Upper lobe of left lung (tissue), 6 donors: ENCODE data around the gene PARM1. TPM values are rescaled to one million over a fixed set of nuclear protein-coding genes. Genes with fewer than 3 reads are reported as not detected.

Experiments used
- ATAC-seq, 2 donors: fragments of 200-7000 bp; cut with Tn5 transposase; one replicate each; pipeline ENCODE4 v1.9.1; 2022; ENCODE audit warnings: mild to moderate bottlenecking in 2 of 2, moderate library complexity in 2 of 2; ENCODE audit not compliant: low FRiP score in 2 of 2
- DNase-seq, 2 donors: peaks; one replicate each; pipeline ENCODE4 v3.0.0-alpha.2; 2019 to 2020
- H3K27ac ChIP-seq, 4 donors: fragments of 200-600 bp; sonication (generic); one replicate each; pipeline ENCODE4 v1.5.1; 2016 to 2019
- H3K27me3 ChIP-seq, 4 donors: fragments of 200-600 bp; sonication (generic); one replicate each; pipeline ENCODE4 v1.5.1; 2017 to 2019
- H3K36me3 ChIP-seq, 4 donors: fragments of 200-600 bp; sonication (generic); one replicate each; pipeline ENCODE4 v1.5.1; 2016 to 2019
- H3K4me1 ChIP-seq, 4 donors: fragments of 200-600 bp; sonication (generic); one replicate each; pipeline ENCODE4 v1.5.1; 2018 to 2019
- H3K4me3 ChIP-seq, 4 donors: fragments of 200-600 bp; sonication (generic); one replicate each; pipeline ENCODE4 v1.5.1; 2017 to 2019; ENCODE audit warnings: mild to moderate bottlenecking in 2 of 4, moderate library complexity in 1 of 4
- H3K9me3 ChIP-seq, 4 donors: fragments of 200-600 bp; sonication (generic); one replicate each; pipeline ENCODE4 v1.5.1; 2018 to 2019
- EP300 ChIP-seq, 4 donors: sonication (generic); formaldehyde crosslinking; IDR thresholded peaks; one replicate each; pipeline ENCODE4 v1.5.1; 2017; ENCODE audit warnings: antibody characterized with exemption in 4 of 4, control low read depth in 2 of 4
- POLR2A ChIP-seq, 4 donors: fragments of 450-650 bp; IDR thresholded peaks; one replicate each; pipeline ENCODE4 v1.5.1; 2016 to 2017; ENCODE audit warnings: antibody characterized with exemption in 4 of 4, mild to moderate bottlenecking in 2 of 4
- POLR2AphosphoS5 ChIP-seq, 2 donors: sonication (generic); formaldehyde crosslinking; IDR thresholded peaks; one replicate each; pipeline ENCODE4 v1.5.1; 2017; ENCODE audit warnings: antibody characterized with exemption in 2 of 2
- WGBS, 2 donors: methylation state at CpG; one replicate each; pipeline ENCODE4 v1.1.5; 2017 to 2018; 5-methylcytosine and 5-hydroxymethylcytosine counted together
- total RNA-seq, 6 donors: library from RNA; depleted of rRNA in 4 of 6; stranded (reverse); fragments of >200 nt in 4 of 6; gene quantifications; one replicate each; pipeline versions ENCODE4 v1.1.0 to v1.2.1, GENCODE V29; 2016 to 2021
- TF ChIP-seq, protein P1 (sequence below), 6 experiments: fragments of 450-650 bp in 4 of 6; fragments of 200-600 bp in 2 of 6; sonication (generic) in 2 of 6; IDR thresholded peaks; one replicate each; pipeline ENCODE4 v1.5.1; 2016 to 2019; ENCODE audit warnings: antibody characterized with exemption in 6 of 6
- donor health status: DM: no; HTN: no; CAD: no; lungs with moderate emphysema.
- donor health status: DM: no; HTN: yes; CAD: no; lungs with severe emphysema.

PARM1 gene
- total RNA-seq, 6 donors from 2014 or later = 36.7 to 137 (median 74.5) TPM

DNA sequence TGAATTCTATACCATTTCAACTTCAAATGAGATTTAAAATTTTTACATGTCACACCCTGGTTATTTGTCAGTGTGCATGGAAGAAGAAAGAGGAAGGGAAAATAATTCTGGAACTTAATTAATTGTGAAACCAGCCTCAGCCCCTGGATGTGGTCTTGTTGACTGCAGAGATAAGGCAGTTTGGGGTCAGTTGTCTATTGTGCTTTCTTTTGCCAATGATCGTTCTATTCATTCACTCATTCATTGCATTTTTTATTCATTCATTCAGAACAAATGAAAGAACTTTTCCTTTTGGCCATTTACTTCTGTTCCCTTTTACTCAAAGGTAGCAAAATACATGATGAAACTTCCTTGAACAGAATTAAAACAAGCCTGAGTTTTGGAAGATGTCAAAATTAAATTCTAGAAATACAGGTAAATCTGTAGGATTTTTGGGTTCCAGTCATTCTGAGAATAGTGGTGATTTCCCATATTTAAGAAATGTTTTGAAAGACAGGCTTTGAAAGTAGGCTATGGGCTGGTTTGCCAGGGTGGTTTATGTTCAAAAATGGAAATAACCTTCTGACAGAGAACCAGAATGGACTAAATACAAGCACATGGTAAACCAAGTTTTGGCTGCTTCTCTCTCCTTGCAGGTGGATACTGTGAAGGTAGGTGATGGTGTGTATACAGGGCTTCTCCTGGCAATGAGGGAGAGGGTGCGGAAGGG, 35.7 kb downstream of the PARM1 start:
- peaks cover 0 to 8% (median 1%) of the 10 kb centered on the region in 4 donors for H3K4me1 ChIP-seq
- H3K27ac ChIP-seq = no peak overlapping the region

DNA sequence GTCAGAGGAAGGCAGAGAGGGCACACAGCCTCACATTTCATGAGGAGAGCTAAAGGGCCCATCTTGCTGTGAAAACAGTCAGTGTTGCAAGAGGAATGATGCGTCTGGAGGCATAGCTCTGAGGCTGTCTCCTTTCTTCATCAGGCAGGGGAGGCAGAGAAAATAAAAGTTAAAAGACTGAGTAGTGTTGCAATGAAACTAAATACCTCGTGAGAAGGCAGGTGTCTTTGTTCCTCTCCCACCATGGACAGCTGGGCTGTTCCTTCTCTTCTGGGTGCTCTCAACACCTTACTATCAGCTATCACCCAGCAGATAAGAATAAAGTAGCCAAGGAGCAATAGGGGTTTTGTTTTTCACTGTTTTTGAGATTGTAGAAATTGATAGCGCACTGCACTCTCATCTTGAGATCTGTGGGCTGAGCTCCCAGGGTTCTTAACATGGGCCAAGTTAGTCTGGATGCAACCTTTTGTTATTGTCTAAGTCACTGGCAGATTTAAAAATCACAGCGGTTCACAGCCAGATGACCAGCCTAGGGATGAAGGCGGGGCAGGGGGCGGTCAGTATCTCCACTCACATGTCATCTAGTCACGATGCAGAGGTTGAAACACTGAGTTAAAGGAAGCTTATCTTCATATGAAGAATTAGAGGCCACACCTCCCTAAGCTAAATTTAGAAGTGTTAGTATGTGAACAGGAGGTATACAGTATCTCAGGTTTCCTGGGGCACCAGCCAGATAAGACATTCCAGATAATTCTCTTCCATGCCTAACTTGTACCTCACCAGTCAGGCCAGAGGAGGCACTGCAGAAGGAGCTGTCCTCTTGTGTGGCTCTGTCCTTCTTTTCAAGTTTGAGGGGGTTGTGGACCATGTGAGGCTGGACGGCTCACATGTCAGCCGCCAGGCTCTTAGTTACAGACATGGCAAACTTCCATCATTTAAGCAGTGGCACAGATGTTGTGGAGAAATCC, 36.9 kb downstream of the PARM1 start:
- H3K27me3 ChIP-seq = no peaks in the 10 kb centered on the region
- H3K36me3 ChIP-seq = no peaks in the 10 kb centered on the region
- TF ChIP-seq POLR2A (IDR thresholded peaks at IDR 0.05) = no peak
- TF ChIP-seq, protein P1, sequence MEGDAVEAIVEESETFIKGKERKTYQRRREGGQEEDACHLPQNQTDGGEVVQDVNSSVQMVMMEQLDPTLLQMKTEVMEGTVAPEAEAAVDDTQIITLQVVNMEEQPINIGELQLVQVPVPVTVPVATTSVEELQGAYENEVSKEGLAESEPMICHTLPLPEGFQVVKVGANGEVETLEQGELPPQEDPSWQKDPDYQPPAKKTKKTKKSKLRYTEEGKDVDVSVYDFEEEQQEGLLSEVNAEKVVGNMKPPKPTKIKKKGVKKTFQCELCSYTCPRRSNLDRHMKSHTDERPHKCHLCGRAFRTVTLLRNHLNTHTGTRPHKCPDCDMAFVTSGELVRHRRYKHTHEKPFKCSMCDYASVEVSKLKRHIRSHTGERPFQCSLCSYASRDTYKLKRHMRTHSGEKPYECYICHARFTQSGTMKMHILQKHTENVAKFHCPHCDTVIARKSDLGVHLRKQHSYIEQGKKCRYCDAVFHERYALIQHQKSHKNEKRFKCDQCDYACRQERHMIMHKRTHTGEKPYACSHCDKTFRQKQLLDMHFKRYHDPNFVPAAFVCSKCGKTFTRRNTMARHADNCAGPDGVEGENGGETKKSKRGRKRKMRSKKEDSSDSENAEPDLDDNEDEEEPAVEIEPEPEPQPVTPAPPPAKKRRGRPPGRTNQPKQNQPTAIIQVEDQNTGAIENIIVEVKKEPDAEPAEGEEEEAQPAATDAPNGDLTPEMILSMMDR (IDR thresholded peaks at IDR 0.05) = peak in 1 of 6 experiments; percentile 5
- peaks cover 0 to 8% (median 1%) of the 10 kb centered on the region in 4 donors for H3K4me1 ChIP-seq
- H3K4me3 ChIP-seq = no peak overlapping the region
- 64 to 73% methylated on average over 9 of the region's 9 CpGs for WGBS, 2 donors
- no peak overlapping the region for H3K27ac ChIP-seq
- H3K9me3 ChIP-seq = no peaks in the 10 kb centered on the region
- DNase-seq = no peak
- ATAC-seq = peak in 1 of 2 donors; percentile 54

More for the DNA sequence above, 35.7 kb downstream of the PARM1 start:
- TF ChIP-seq POLR2A (IDR thresholded peaks at IDR 0.05) (no peak), EP300 (IDR thresholded peaks at IDR 0.05) (no peak), POLR2AphosphoS5 (IDR thresholded peaks at IDR 0.05) (no peak)
- TF ChIP-seq, protein P1 (IDR thresholded peaks at IDR 0.05) = no peak
- no peaks in the 10 kb centered on the region for H3K9me3 ChIP-seq
- 75 to 78% methylated on average over 2 of the region's 2 CpGs for WGBS, 2 donors
- DNase-seq (no peak), ATAC-seq (no peak)
- H3K36me3 ChIP-seq = no peaks in the 10 kb centered on the region
- no peaks in the 10 kb centered on the region for H3K27me3 ChIP-seq
- no peak overlapping the region for H3K4me3 ChIP-seq

DNA sequence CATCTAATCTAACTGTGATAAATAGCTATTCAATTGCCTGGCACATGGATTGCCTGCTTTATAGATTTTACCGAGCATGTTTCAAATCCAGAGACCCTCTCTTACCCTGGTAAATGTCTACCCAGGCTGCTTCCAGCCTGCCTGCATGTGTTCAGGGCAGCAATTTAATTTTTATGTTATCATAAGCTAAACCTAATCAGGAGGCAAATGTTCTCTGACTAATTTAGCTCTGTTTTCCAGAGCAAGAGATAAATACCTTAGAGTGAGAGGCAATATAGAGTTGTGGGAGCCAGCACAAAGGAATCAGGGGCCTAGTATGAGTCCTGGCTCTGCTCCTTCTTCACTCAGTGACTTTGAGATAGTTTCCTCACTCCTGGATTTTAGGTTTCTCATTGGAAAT, 37.7 kb downstream of the PARM1 start:
- no peaks in the 10 kb centered on the region for H3K9me3 ChIP-seq

DNA sequence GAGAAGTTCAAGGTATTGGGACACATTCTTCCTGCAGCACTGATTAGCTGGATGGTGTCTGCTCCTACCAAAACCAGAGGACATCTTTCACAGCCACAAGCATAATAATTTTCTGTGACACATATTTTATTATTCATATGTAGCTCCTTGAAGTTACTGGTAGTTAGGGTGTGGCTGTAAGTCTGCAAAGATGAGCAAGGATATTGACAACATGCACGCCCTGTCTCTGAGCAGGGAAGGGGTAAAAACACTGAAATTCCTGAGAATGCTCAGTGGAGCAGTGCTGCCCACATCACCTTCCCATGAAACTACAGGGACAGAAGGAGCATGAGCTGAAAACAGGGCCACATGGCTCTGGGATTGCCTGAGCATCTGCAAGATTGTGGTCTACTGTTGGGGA, 38.9 kb downstream of the PARM1 start:
- ATAC-seq (no peak), DNase-seq (no peak)
- TF ChIP-seq EP300 (IDR thresholded peaks at IDR 0.05) (no peak), POLR2AphosphoS5 (IDR thresholded peaks at IDR 0.05) (no peak), POLR2A (IDR thresholded peaks at IDR 0.05) (no peak)
- TF ChIP-seq, protein P1 (IDR thresholded peaks at IDR 0.05) = no peak
- Histone ChIP-seq H3K27ac (no peak overlapping the region), H3K4me3 (no peak overlapping the region), H3K27me3 (no peaks in the 10 kb centered on the region), H3K4me1 (peaks cover 0 to 5% (median 1%) of the 10 kb centered on the region in 4 donors), H3K9me3 (no peaks in the 10 kb centered on the region), H3K36me3 (no peaks in the 10 kb centered on the region)
- 69 to 75% methylated on average over 1 of the region's 1 CpG for WGBS, 2 donors

More for the DNA sequence above, 37.7 kb downstream of the PARM1 start:
- Histone ChIP-seq H3K27me3 (no peaks in the 10 kb centered on the region), H3K27ac (no peak overlapping the region), H3K4me3 (no peak overlapping the region), H3K36me3 (no peaks in the 10 kb centered on the region), H3K4me1 (peaks cover 0 to 8% (median 1%) of the 10 kb centered on the region in 4 donors)
- WGBS, 2 donors = 93% methylated on average over 1 of the region's 1 CpG
- ATAC-seq (no peak), DNase-seq (no peak)
- TF ChIP-seq EP300 (IDR thresholded peaks at IDR 0.05) (no peak), POLR2AphosphoS5 (IDR thresholded peaks at IDR 0.05) (no peak), POLR2A (IDR thresholded peaks at IDR 0.05) (no peak)
- TF ChIP-seq, protein P1 (IDR thresholded peaks at IDR 0.05) = no peak
